CD4-positive, alpha-beta memory T cell (primary cell): ENCODE data around the gene GUCY1A2. TPM values are rescaled to one million over a fixed set of nuclear protein-coding genes. Genes with fewer than 3 reads are reported as not detected.

ENCODE experiments used
- CTCF ChIA-PET: fragments of 350-600 bp; sonication (Branson Sonifier 250); formaldehyde crosslinking; loops from one replicate; lab custom pipeline; 2021; ENCODE audit warnings: inconsistent platforms; ENCODE audit not compliant: partially characterized antibody; lab: Charles Lee
- POLR2A ChIA-PET: fragments of 350-600 bp; sonication (Branson Sonifier 250); formaldehyde crosslinking; loops from one replicate; lab custom pipeline; 2021; ENCODE audit not compliant: partially characterized antibody; lab: Charles Lee
- DNase-seq, 5 donors: peaks; one replicate each; pipeline versions ENCODE4 v3.0.0 to v3.0.0-alpha.2; 2020 to 2022; ENCODE audit warnings: mixed read lengths in 1 of 5
- H3K27ac ChIP-seq: one replicate; pipeline ENCODE4 v1.7.0; 2013; ENCODE audit warnings: low read depth, low read length
- H3K27me3 ChIP-seq: 2 replicates; pipeline ENCODE4 v1.7.0; 2013; ENCODE audit warnings: mild to moderate bottlenecking, low read length, moderate library complexity; ENCODE audit not compliant: insufficient read depth
- H3K36me3 ChIP-seq: 2 replicates; pipeline ENCODE4 v1.7.0; 2013; ENCODE audit warnings: mild to moderate bottlenecking, low read length, moderate library complexity; ENCODE audit not compliant: insufficient read depth
- H3K4me1 ChIP-seq: 2 replicates; pipeline ENCODE4 v1.7.0; 2013; ENCODE audit warnings: mild to moderate bottlenecking, low read length, moderate library complexity; ENCODE audit not compliant: insufficient read depth
- H3K4me3 ChIP-seq, 2 donors: one replicate each; pipeline ENCODE4 v1.7.0; 2013; ENCODE audit warnings: low read length in 2 of 2, mild to moderate bottlenecking in 1 of 2
- H3K9me3 ChIP-seq, 2 donors: one replicate each; pipeline ENCODE4 v1.7.0; 2013; ENCODE audit warnings: low read length in 2 of 2, control low read depth in 1 of 2; ENCODE audit not compliant: control insufficient read depth in 1 of 2
- H3K27ac Mint-ChIP-seq, 7 donors: one replicate each; pipeline ENCODE4 v1.8.0; 2020 to 2021; ENCODE audit warnings: mixed read lengths in 7 of 7, mild to moderate bottlenecking in 6 of 7, inconsistent platforms in 3 of 7, moderate library complexity in 3 of 7
- H3K27me3 Mint-ChIP-seq, 2 donors: one replicate each; pipeline ENCODE4 v1.8.0; 2020 to 2021; ENCODE audit warnings: mixed read lengths in 2 of 2
- H3K36me3 Mint-ChIP-seq, 2 donors: one replicate each; pipeline ENCODE4 v1.8.0; 2020 to 2021; ENCODE audit warnings: mixed read lengths in 2 of 2, inconsistent platforms in 1 of 2, mild to moderate bottlenecking in 1 of 2
- H3K4me1 Mint-ChIP-seq, 4 donors: one replicate each; pipeline ENCODE4 v1.8.0; 2020 to 2021; ENCODE audit warnings: mixed read lengths in 4 of 4, mild to moderate bottlenecking in 1 of 4
- H3K4me3 Mint-ChIP-seq, 8 donors: one replicate each; pipeline ENCODE4 v1.8.0; 2020 to 2021; ENCODE audit warnings: mixed read lengths in 8 of 8, mild to moderate bottlenecking in 7 of 8, moderate library complexity in 6 of 8, inconsistent platforms in 3 of 8
- H3K9me3 Mint-ChIP-seq, 8 donors: one replicate each; pipeline ENCODE4 v1.8.0; 2020 to 2021; ENCODE audit warnings: mixed read lengths in 8 of 8, mild to moderate bottlenecking in 5 of 8, inconsistent platforms in 3 of 8, moderate library complexity in 1 of 8
- intact Hi-C: fragments of 100-400 bp; cut with micrococcal nuclease; formaldehyde crosslinking; loops from one replicate; pipeline ENCODE4 v1.15.1; 2023
- polyA plus RNA-seq, 2 donors: library from polyadenylated mRNA; unstranded; fragments of 300-500 nt; fragmentation: Illumina TruSeq; gene quantifications; one replicate each; pipeline ENCODE4 v1.2.3, GENCODE V29; 2021
- total RNA-seq, 2 experiments: library from RNA; stranded (reverse); gene quantifications; one replicate each; pipeline ENCODE4 v1.2.3, GENCODE V29; 2021

GUCY1A2 gene
- total and polyA plus RNA-seq, 4 experiments from 2014 or later = 0.12 TPM; not detected in 3

DNA sequence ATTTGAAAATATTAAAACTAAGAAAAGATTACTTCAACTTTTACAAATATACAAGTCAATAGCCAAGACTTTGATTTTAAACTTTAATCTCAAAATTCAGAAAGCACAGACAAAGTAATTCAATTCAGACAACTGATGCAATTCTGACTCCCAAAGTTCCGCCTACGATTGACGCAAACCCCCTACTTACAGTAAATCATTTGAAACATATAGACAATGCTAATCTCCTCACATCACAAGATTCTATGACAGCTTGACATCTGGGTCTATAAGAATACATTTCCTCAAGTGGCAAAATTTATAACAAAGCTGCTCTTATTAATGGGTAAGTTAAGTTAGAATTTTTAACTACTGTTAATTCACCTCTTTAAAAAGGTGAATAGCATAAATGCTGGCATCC is 75.2 kb downstream of the GUCY1A2 start:
- Mint-ChIP-seq H3K4me3 (no peak overlapping the region), H3K27me3 (no peaks in the 10 kb centered on the region), H3K9me3 (peaks cover 0 to 10% (median 4%) of the 10 kb centered on the region in 8 donors), H3K4me1 (no peaks in the 10 kb centered on the region), H3K27ac (no peak overlapping the region), H3K36me3 (no peaks in the 10 kb centered on the region)
- intact Hi-C loops = no loop called here
- H3K36me3 ChIP-seq = no peaks in the 10 kb centered on the region
- H3K27me3 ChIP-seq = no peaks in the 10 kb centered on the region
- H3K4me3 ChIP-seq = no peak overlapping the region
- CTCF ChIA-PET = no interaction called here
- no peak overlapping the region for H3K27ac ChIP-seq
- no peaks in the 10 kb centered on the region for H3K9me3 ChIP-seq
- no peaks in the 10 kb centered on the region for H3K4me1 ChIP-seq
- no peak for DNase-seq
- POLR2A ChIA-PET = no interaction called here

DNA sequence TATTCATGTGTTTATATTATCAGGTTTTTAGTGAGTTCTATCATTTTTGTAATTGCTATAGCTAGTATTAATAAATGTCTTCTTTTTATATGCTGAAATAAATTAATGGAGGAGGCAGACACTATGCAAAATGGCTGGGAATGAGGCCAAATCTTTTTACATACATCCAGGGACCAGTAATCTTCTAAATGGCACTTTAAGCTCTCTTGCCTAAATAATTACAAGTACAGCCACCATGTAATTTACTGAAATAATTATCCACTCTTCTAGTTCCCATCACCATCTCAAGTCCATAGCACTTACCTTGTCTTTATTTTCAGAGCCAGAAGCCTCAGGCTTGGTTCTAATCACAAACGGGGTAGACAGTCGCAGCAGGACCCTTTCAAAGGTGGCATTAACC is 79.1 kb downstream of the GUCY1A2 start:
- Mint-ChIP-seq H3K9me3 (peaks cover 0 to 24% (median 2%) of the 10 kb centered on the region in 8 donors), H3K27ac (no peak overlapping the region), H3K4me1 (no peaks in the 10 kb centered on the region), H3K27me3 (no peaks in the 10 kb centered on the region), H3K36me3 (no peaks in the 10 kb centered on the region), H3K4me3 (no peak overlapping the region)
- DNase-seq = no peak
- Histone ChIP-seq H3K27me3 (no peaks in the 10 kb centered on the region), H3K4me1 (no peaks in the 10 kb centered on the region), H3K36me3 (no peaks in the 10 kb centered on the region), H3K27ac (no peak overlapping the region), H3K9me3 (no peaks in the 10 kb centered on the region), H3K4me3 (no peak overlapping the region)
- intact Hi-C loops = no loop called here
- CTCF ChIA-PET = no interaction called here
- POLR2A ChIA-PET = no interaction called here

DNA sequence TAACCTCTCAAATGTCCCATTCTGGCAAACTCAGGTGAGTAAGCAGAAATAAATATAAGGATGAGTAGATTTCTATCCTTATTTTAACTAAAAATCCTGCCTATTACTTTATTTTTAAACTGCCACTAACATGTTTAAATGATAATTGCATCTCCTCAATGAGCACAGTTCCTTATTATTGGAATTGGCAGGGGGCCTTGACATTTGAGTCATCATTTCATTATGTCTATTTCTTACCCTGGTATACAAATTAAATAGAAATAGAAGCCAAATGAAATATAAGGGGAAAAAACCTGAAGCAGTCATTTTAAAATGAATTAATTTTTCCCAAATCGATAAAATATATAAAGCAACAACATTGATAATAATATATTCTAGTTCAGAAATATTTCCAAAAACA is 81.2 kb downstream of the GUCY1A2 start:
- H3K36me3 ChIP-seq = no peaks in the 10 kb centered on the region
- no peaks in the 10 kb centered on the region for H3K36me3 Mint-ChIP-seq
- H3K4me1 Mint-ChIP-seq = no peaks in the 10 kb centered on the region
- intact Hi-C loops = no loop called here
- H3K27ac Mint-ChIP-seq = no peak overlapping the region
- no peaks in the 10 kb centered on the region for H3K27me3 ChIP-seq
- no peak overlapping the region for H3K4me3 Mint-ChIP-seq
- ChIA-PET CTCF (no interaction called here), POLR2A (no interaction called here)
- no peak overlapping the region for H3K27ac ChIP-seq
- no peak for DNase-seq
- H3K27me3 Mint-ChIP-seq = no peaks in the 10 kb centered on the region
- no peaks in the 10 kb centered on the region for H3K9me3 ChIP-seq
- H3K4me3 ChIP-seq = no peak overlapping the region
- no peaks in the 10 kb centered on the region for H3K4me1 ChIP-seq
- peaks cover 0 to 28% (median 2%) of the 10 kb centered on the region in 8 donors for H3K9me3 Mint-ChIP-seq

DNA sequence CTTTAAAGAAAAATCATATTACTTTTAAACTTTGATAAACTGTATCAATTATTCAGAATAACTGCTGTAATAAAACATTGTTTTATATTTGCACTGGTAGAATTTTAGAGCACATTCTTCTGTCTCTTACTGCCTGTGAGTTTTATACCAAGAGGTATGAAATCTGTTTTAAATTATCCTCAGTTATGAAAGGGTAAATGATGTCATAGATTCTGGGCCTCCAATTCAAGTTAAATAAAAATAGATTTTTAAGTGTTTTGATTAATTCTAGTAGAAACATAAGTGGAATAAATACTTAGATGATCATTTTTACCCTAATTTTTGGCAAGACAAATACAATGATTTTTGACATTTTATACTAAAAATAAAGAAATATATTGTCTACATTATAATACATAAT is 93.0 kb downstream of the GUCY1A2 start:
- H3K36me3 ChIP-seq = no peaks in the 10 kb centered on the region
- no peak for DNase-seq
- H3K27ac ChIP-seq = no peak overlapping the region
- no peaks in the 10 kb centered on the region for H3K4me1 ChIP-seq
- no peaks in the 10 kb centered on the region for H3K27me3 Mint-ChIP-seq
- ChIA-PET POLR2A (no interaction called here), CTCF (no interaction called here)
- H3K27ac Mint-ChIP-seq = no peak overlapping the region
- H3K36me3 Mint-ChIP-seq = no peaks in the 10 kb centered on the region
- H3K4me3 Mint-ChIP-seq = no peak overlapping the region
- no peaks in the 10 kb centered on the region for H3K27me3 ChIP-seq
- H3K4me3 ChIP-seq = no peak overlapping the region
- intact Hi-C loops = no loop called here
- H3K4me1 Mint-ChIP-seq = no peaks in the 10 kb centered on the region
- H3K9me3 Mint-ChIP-seq = peaks cover 0 to 12% (median 2%) of the 10 kb centered on the region in 8 donors
- H3K9me3 ChIP-seq = no peaks in the 10 kb centered on the region

DNA sequence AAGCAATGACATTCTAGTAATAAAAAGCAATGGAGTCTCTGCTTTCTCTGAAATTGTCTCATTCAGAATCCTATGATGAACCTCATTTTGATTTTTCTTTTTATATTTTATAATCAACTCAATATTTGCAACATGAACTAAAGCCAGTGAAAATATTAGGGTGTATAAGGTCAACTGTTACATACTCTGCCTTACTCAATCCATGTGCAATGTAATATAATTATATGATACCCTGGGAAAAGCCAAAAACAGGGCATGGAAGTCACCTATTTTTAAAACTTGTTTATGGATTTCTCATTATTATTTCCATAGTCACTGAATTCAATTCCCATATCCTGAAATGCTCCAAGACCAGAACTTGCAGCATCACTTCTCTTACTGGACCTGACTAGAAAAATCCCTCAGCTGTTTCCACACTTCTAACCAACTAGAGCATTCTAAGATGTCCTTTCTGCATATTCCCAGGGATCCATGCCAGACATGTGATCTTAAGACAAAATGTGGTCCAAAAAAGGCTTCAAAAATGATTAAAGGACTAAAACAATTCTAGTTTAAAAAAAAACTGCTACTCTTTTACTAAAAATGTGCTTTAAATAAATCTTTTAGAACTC is 97.3 kb downstream of the GUCY1A2 start:
- Mint-ChIP-seq H3K4me3 (no peak overlapping the region), H3K27me3 (no peaks in the 10 kb centered on the region), H3K4me1 (no peaks in the 10 kb centered on the region), H3K27ac (no peak overlapping the region), H3K36me3 (no peaks in the 10 kb centered on the region), H3K9me3 (peaks cover 0 to 18% (median 2%) of the 10 kb centered on the region in 8 donors)
- no peak overlapping the region for H3K27ac ChIP-seq
- POLR2A ChIA-PET = no interaction called here
- no peaks in the 10 kb centered on the region for H3K27me3 ChIP-seq
- H3K4me3 ChIP-seq = no peak overlapping the region
- H3K36me3 ChIP-seq = no peaks in the 10 kb centered on the region
- CTCF ChIA-PET = interaction anchor here (1.6 kb wide), 1 partner anchor 12 kb away, joined by 3 read pairs; no protein-coding TSS in a partner anchor
- no peaks in the 10 kb centered on the region for H3K9me3 ChIP-seq
- intact Hi-C loops = no loop called here
- no peaks in the 10 kb centered on the region for H3K4me1 ChIP-seq
- DNase-seq = no peak

DNA sequence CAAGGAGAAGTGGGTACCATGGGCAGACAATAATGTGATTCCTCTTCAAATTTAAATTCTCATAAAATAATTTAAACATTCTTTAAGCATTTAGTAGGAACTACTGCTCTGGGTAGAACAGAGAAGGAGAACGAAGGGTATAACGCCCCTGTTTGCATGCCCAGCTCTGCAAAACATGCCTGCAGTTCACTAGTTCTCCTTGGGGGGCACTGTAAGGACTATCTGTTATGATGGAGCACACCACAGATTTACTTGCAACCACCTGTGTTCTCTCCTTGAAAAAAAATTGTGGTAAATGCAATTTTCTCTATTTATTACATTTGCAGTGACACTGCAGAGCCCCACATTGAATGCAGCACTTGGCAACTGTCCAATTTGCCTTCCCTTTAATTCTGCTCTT is 100.3 kb downstream of the GUCY1A2 start:
- Mint-ChIP-seq H3K27ac (no peak overlapping the region), H3K4me1 (no peaks in the 10 kb centered on the region), H3K4me3 (no peak overlapping the region), H3K27me3 (no peaks in the 10 kb centered on the region), H3K9me3 (peaks cover 0 to 10% (median 0%) of the 10 kb centered on the region in 8 donors), H3K36me3 (no peaks in the 10 kb centered on the region)
- no peak overlapping the region for H3K27ac ChIP-seq
- no peaks in the 10 kb centered on the region for H3K36me3 ChIP-seq
- intact Hi-C loops = no loop called here
- H3K4me1 ChIP-seq = no peaks in the 10 kb centered on the region
- H3K27me3 ChIP-seq = no peaks in the 10 kb centered on the region
- no peak overlapping the region for H3K4me3 ChIP-seq
- POLR2A ChIA-PET = no interaction called here
- H3K9me3 ChIP-seq = peaks cover 0 to 4% of the 10 kb centered on the region in 2 donors
- no peak for DNase-seq
- CTCF ChIA-PET = no interaction called here

DNA sequence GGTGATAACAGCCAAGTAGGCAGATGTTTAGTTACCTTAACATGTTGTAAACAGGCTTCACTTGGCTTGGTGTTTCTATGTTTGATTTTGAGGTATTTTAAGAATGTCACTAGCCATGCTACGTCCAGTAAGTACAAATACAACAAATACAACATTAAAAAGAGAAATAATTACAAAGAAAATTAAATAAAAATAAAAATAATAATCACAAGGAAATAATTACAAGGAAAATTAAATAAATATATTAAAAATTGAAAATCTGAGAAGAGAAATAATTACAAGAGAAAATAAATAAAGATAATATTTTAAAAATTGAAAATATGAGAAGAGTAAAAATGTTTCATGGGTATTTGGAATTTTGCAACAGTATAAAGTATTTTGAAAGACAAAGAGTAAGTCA is 103.9 kb downstream of the GUCY1A2 start:
- no peak overlapping the region for H3K27ac Mint-ChIP-seq
- no peak for DNase-seq
- no peak overlapping the region for H3K27ac ChIP-seq
- H3K4me3 Mint-ChIP-seq = no peak overlapping the region
- H3K27me3 Mint-ChIP-seq = no peaks in the 10 kb centered on the region
- no peaks in the 10 kb centered on the region for H3K36me3 Mint-ChIP-seq
- H3K9me3 Mint-ChIP-seq = peaks cover 0 to 14% (median 0%) of the 10 kb centered on the region in 8 donors
- CTCF ChIA-PET = no interaction called here
- H3K4me3 ChIP-seq = no peak overlapping the region
- H3K9me3 ChIP-seq = peaks cover 0 to 4% of the 10 kb centered on the region in 2 donors
- no peaks in the 10 kb centered on the region for H3K36me3 ChIP-seq
- POLR2A ChIA-PET = no interaction called here
- no peaks in the 10 kb centered on the region for H3K4me1 Mint-ChIP-seq
- intact Hi-C loops = no loop called here
- no peaks in the 10 kb centered on the region for H3K4me1 ChIP-seq
- no peaks in the 10 kb centered on the region for H3K27me3 ChIP-seq
